ENCODE data around the gene TMEM175.

Gene TMEM175

GRCh38 chr4:948101-948935 lies 16.1 kb downstream of the TMEM175 start:
- DNase-seq: no peak

GRCh38 chr4:948936-949300 lies 16.7 kb downstream of the TMEM175 start:
- DNase-seq: no peak

- no peak for DNase-seq
Measured at GRCh38 chr4:949656-950055, 17.4 kb downstream of the TMEM175 start.

DNA sequence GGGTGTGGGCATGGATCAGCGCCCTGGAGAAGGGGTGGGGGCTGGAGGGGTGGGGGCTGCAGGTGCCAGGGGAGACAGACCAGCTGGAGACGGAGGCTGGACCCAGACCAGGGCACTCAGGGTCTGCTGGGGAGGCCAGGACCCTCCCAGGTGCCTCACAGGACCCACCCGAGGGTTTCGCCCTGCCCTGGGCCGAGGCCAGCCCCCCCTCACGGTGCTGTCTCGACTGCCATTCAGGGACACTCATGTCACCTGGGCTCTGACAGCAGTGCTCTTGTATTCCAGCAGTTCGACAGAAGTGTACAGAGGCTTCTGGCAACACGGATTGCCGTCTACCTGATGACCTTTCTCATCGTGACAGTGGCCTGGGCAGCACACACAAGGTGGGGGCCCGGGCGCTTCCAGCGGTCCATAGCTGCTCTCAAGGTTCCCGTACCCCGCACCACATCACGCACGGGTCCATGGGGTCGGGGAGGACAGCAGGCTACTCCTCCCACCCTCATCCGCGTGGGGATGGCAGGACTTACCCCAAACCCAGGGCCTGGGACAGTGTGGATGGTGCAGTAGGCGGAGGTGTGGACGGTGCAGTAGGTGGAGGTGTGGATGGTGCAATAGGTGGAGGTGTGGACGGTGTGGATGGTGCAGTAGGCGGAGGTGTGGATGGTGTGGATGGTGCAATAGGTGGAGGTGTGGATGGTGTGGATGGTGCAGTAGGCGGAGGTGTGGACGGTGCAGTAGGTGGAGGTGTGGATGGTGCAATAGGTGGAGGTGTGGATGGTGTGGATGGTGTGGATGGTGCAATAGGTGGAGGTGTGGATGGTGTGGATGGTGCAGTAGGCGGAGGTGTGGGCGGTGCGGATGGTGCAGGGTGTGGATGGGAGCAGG lies 18.1 kb downstream of the TMEM175 start:
- DNase-seq: no peak

- no peak for DNase-seq
Measured at GRCh38 chr4:951186-951585, 18.9 kb downstream of the TMEM175 start.

GRCh38 chr4:951594-952468 lies 19.6 kb downstream of the TMEM175 start:
- no peak for DNase-seq

GRCh38 chr4:952881-953573 lies 20.8 kb downstream of the TMEM175 start:
- no peak for DNase-seq

- DNase-seq: no peak
Measured at GRCh38 chr4:953574-953915, 21.3 kb downstream of the TMEM175 start.

- DNase-seq: no peak
Measured at GRCh38 chr4:954211-955020, 22.2 kb downstream of the TMEM175 start.

- no peak for DNase-seq
Measured at GRCh38 chr4:955161-955921, 23.1 kb downstream of the TMEM175 start.

- DNase-seq: no peak
Measured at GRCh38 chr4:955931-956381, 23.7 kb downstream of the TMEM175 start.

DNA sequence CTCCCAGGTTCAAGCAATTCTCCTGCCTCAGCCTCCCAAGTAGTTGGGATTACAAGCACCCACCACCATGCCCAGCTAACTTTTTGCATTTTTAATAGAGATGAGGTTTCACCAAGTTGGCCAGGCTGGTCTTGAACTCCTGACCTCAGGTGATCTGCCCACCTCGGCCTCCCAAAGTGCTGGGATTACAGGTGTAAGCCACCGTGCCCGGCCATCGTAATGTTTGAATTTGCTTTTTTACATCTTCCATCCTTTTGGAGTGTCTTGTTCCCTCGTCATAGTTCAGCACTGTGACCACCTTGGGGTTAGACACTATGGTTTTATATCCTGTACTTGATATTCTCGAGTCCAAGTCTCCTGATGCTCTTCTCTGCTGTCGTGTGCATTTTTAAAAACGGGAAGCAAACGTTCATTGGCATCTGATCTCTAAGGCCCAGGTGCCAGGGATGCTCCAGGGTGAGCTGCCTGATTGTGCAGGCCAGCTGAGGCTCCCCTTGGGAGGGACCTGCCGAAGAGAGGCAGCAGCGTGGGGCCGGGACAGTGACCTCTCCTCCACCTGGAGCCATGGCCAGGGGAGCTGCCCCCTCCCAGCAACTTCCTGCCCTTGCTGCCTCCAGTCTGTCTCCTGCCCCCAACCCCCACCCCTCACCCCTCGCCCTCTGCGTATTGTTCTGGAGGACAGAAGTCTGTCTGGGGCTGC lies 24.4 kb downstream of the TMEM175 start:
- no peak for DNase-seq

DNA sequence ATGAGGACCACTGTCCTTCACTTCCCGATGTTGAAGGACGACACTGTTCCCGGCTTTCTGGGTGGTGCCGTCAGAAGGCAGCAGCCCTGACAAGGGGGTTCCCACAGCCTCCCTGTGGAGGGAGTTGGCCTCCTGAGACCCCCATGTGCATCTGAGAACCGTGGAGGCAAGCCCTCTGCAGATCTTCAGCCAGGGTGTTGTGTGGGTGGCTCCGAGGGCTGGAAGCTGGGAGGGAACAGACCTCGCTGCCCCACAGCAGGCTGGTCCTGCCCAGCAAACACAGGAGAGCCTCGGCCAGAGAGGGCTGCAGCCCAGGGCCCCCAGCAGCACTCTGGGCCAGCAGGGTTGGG lies 24.9 kb downstream of the TMEM175 start:
- no peak for DNase-seq

DNA sequence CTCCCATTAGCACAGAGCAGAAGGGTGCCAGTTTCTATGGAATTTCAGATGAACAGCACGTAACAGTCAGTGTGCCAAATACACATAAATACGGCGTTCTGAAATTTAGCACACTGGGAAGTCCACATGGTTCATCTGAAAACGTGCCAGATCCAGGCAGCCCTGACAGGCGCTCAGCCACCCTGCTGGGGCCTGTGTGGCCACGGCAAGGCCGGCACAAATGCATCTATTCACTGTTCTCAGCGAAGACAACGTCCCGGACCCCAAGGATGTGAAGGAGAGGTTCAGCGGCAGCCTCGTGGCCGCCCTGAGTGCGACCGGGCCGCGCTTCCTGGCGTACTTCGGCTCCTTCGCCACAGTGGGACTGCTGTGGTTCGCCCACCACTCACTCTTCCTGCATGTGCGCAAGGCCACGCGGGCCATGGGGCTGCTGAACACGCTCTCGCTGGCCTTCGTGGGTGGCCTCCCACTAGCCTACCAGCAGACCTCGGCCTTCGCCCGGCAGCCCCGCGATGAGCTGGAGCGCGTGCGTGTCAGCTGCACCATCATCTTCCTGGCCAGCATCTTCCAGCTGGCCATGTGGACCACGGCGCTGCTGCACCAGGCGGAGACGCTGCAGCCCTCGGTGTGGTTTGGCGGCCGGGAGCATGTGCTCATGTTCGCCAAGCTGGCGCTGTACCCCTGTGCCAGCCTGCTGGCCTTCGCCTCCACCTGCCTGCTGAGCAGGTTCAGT lies 25.5 kb downstream of the TMEM175 start:
- no peak for DNase-seq

- no peak for DNase-seq
Measured at GRCh38 chr4:958314-958665, 26.0 kb downstream of the TMEM175 start.

DNA sequence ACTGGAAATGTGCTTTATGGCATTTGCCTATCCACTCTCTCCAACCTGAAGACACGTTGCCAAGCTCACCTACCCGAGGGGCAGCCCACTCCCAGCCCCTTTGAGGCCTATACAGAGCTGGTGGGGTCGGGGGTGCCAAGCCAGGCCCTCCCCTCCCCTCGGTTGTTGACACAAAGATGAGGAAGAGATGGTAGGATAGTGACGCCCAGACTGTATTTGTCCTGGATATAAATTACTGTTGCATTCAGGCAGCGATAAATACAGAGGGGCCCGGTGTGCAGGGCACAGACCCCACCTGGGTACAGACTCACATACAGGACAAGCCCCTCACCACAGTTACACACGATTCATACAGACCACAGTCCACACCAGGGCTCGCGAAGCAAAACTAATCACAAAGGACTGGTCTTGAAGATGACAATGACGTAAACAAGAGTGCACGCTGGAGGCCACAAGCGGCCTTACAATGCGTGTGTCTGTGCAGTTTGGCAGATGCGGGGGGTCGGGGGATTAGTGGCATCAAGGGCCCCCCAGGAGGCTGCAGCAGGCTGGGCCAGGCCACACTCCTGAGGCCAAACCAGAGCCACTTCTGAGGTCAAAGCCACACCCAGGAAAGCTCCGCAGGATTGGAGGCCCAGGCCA lies 26.6 kb downstream of the TMEM175 start:
- DNase-seq: no peak

- DNase-seq: no peak
Measured at GRCh38 chr4:959338-960139, 27.3 kb downstream of the TMEM175 start.

GRCh38 chr4:960140-960635 lies 27.9 kb downstream of the TMEM175 start:
- no peak for DNase-seq
